NT2/D1 (cell line): ENCODE results near the gene AGAP1.

ENCODE experiments used
- SUZ12 ChIP-seq: IDR thresholded peaks from 2 replicates; pipeline ENCODE4 v1.6.1; 2011; ENCODE audit not compliant: insufficient read length, insufficient read depth; ENCODE audit errors: extremely low read depth
- YY1 ChIP-seq: IDR thresholded peaks from 2 replicates; pipeline ENCODE4 v1.6.1; 2011; ENCODE audit not compliant: insufficient read length, insufficient read depth
- ZNF274 ChIP-seq: IDR thresholded peaks from 2 replicates; pipeline ENCODE4 v1.6.1; 2011; ENCODE audit warnings: mild to moderate bottlenecking, low read depth, low read length

GRCh38 chr2:236034974-236035373, 541.1 kb downstream of the AGAP1 start:
- TF ChIP-seq YY1 (no peak), ZNF274 (no peak), SUZ12 (no peak)
